Measurements from ENCODE around the gene DKK3. TPM values are rescaled to one million over a fixed set of nuclear protein-coding genes. Genes with fewer than 3 reads are reported as not detected.

Gene DKK3
- total RNA-seq, 4 donors from 2014 or later = 4.1 to 31.7 (median 7.2) TPM

DNA sequence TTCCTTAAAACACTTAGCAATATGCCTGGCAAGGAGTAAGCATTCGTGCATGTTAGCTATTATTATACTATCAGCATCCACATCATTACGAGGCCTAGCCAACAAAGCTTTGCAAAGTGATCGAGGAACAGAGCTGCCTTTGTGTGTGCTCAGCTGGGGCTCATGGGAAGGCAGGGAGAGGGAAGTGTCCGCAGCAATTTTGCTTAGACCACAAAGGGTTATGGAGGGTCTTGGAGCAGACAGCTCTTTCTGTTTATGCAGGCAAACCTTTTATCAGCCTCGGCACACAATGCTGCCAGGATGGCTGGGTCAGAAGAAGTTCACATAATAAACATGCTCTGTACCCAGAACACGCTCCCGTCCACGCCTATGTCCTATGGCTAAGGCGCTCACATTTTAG, 10.9 kb upstream of the DKK3 start:
- DNase-seq = no peak
- intact Hi-C loops (cut with DNase I; ENCODE audit: low total_unique reads) = no loop called here

DNA sequence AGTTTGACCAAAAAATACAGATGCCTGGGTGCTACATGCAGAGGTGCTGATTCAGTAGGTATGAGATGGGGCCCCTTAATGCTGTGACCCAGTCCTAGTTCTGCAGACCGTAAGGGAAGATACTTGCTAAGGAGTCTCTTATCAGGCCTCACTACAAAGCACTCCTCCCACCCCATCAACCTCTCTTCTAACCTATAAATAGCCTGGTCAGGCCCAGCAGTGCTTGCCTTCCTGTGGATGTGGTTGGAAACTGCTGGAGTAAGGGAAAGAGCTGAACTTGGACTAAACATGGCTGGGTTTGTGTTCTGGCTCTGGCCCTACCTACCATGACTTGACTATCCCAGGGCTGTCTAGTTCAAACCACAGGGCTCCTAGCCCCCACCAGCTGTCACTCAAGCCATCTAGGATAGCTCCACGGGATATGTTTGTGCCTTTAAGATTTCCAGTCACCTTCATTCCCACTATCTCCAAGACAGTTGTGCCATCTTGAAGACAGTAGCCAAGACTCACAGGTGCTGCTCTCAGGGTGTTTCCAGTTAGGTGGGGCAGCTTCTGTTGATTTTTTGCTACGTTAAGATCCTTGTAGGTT, 9.5 kb upstream of the DKK3 start:
- TF ChIP-seq POLR2A (IDR thresholded peaks at IDR 0.05) (no peak), CTCF (IDR thresholded peaks at IDR 0.05 in 4 of 5, conservative IDR thresholded peaks at IDR 0.05 in 1 of 5) (no peak)
- ATAC-seq (no peak), DNase-seq (no peak)
- no peak overlapping the region for H3K27ac ChIP-seq
- intact Hi-C loops (cut with DNase I; ENCODE audit: low total_unique reads) (no loop called here), in situ Hi-C loops (cut with MboI; ENCODE audit: low sequenced_read_pairs in 4 of 4) (no loop called here)
- no peaks in the 10 kb centered on the region for H3K9me3 ChIP-seq
- H3K36me3 ChIP-seq = no peaks in the 10 kb centered on the region
- no peak overlapping the region for H3K4me3 ChIP-seq
- no peaks in the 10 kb centered on the region for H3K27me3 ChIP-seq
- H3K4me1 ChIP-seq = peaks cover 0 to 20% of the 10 kb centered on the region in 2 donors

More for the DNA sequence above, 10.9 kb upstream of the DKK3 start:
- Histone ChIP-seq H3K36me3 (no peaks in the 10 kb centered on the region), H3K4me3 (no peak overlapping the region), H3K27ac (no peak overlapping the region), H3K4me1 (peaks cover 0 to 20% of the 10 kb centered on the region in 2 donors), H3K27me3 (no peaks in the 10 kb centered on the region), H3K9me3 (no peaks in the 10 kb centered on the region)
- no peak for ATAC-seq
- in situ Hi-C loops (cut with MboI; ENCODE audit: low sequenced_read_pairs in 4 of 4) = no loop called here
- TF ChIP-seq POLR2A (IDR thresholded peaks at IDR 0.05) = no peak
- TF ChIP-seq CTCF (IDR thresholded peaks at IDR 0.05 in 4 of 5, conservative IDR thresholded peaks at IDR 0.05 in 1 of 5) = no peak

- no peak for ATAC-seq
- H3K27ac ChIP-seq = no peak overlapping the region
- no peak for TF ChIP-seq CTCF (IDR thresholded peaks at IDR 0.05 in 4 of 5, conservative IDR thresholded peaks at IDR 0.05 in 1 of 5)
- no peak for TF ChIP-seq POLR2A (IDR thresholded peaks at IDR 0.05)
- in situ Hi-C loops (cut with MboI; ENCODE audit: low sequenced_read_pairs in 4 of 4) = no loop called here
- DNase-seq = no peak
- peaks cover 0 to 20% of the 10 kb centered on the region in 2 donors for H3K4me1 ChIP-seq
- intact Hi-C loops (cut with DNase I; ENCODE audit: low total_unique reads) = no loop called here
- no peaks in the 10 kb centered on the region for H3K9me3 ChIP-seq
- no peaks in the 10 kb centered on the region for H3K36me3 ChIP-seq
- no peak overlapping the region for H3K4me3 ChIP-seq
- H3K27me3 ChIP-seq = no peaks in the 10 kb centered on the region
Measured at GRCh38 chr11:12017243-12017678, 8.8 kb upstream of the DKK3 start.

DNA sequence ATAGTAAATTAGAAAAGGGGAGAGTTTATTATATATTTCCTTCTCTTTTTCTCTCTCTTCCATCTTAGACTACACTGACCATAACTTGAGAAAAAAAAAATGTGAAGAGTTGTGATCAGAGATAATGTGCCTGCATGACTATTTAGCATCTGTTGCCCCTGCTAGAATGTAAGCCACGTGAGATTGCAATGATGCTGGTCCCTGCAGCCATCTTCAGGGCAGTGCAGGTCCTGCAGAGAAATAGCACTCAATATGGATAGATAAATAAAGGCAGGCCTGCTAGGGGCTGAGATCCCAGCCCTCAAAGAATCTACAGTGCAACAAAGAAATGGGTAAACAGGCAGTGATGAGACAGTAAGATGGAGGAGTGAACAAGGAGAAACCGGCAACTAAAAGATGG, 7.8 kb upstream of the DKK3 start:
- H3K36me3 ChIP-seq = no peaks in the 10 kb centered on the region
- no peak for TF ChIP-seq POLR2A (IDR thresholded peaks at IDR 0.05)
- TF ChIP-seq CTCF (IDR thresholded peaks at IDR 0.05 in 4 of 5, conservative IDR thresholded peaks at IDR 0.05 in 1 of 5) = peak in 1 of 5 experiments; percentile 6
- in situ Hi-C loops (cut with MboI; ENCODE audit: low sequenced_read_pairs in 4 of 4) (no loop called here), intact Hi-C loops (cut with DNase I; ENCODE audit: low total_unique reads) (no loop called here)
- no peak for DNase-seq
- peaks cover 0 to under 1% (median 0%) of the 10 kb centered on the region in 3 donors for H3K27me3 ChIP-seq
- no peak overlapping the region for H3K27ac ChIP-seq
- peaks cover 0 to 20% of the 10 kb centered on the region in 2 donors for H3K4me1 ChIP-seq
- ATAC-seq = no peak
- H3K4me3 ChIP-seq = no peak overlapping the region
- H3K9me3 ChIP-seq = no peaks in the 10 kb centered on the region

DNA sequence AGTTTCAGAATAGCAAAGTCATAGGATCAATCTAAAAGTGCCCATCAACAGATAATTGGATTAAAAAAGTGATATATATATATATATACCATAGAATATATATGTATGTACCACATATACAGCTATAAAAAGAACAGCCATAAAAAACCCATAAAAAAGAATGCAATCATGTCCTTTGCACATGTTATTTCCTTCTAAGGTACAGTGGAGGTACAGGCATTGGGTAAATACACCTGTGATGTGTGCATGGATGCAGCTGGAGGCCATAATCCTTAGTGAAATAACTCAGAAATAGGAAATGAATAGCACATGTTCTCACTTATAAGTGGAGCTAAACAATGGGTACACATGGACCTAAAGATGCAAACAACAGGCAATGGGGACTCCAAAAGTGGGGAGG, 7.1 kb upstream of the DKK3 start:
- Histone ChIP-seq H3K4me1 (peaks cover 0 to 20% of the 10 kb centered on the region in 2 donors), H3K36me3 (no peaks in the 10 kb centered on the region), H3K9me3 (no peaks in the 10 kb centered on the region), H3K4me3 (no peak overlapping the region), H3K27me3 (peaks cover 0 to 4% (median 0%) of the 10 kb centered on the region in 3 donors), H3K27ac (no peak overlapping the region)
- no peak for TF ChIP-seq POLR2A (IDR thresholded peaks at IDR 0.05)
- TF ChIP-seq CTCF (IDR thresholded peaks at IDR 0.05 in 4 of 5, conservative IDR thresholded peaks at IDR 0.05 in 1 of 5) = no peak
- in situ Hi-C loops (cut with MboI; ENCODE audit: low sequenced_read_pairs in 4 of 4) (no loop called here), intact Hi-C loops (cut with DNase I; ENCODE audit: low total_unique reads) (no loop called here)
- ATAC-seq = no peak
- no peak for DNase-seq
